ENCODE results near the gene CLMP.

Gene CLMP

DNA sequence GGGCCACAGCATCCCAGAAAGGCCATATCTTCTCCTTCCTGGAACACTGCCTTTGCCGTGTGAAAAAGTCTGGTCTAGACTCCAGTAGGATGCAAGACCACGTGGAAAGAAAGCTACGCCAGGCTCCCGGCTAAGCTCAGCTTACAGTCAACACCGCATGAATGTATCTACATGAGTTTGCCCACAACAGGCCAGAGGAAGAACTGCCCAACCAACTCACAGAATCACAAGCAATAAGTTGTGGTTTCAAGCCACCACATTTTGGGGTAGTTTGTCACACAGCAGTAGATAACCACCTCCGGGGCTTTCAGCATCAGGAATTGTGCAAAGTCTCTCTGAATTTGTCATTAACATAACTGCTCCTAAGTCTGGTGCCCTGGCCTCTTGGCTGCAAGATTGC is 160.5 kb downstream of the CLMP start:
- no peak overlapping the region for H3K4me3 Mint-ChIP-seq
- H3K9me3 Mint-ChIP-seq = no peaks in the 10 kb centered on the region
- H3K4me1 Mint-ChIP-seq = no peaks in the 10 kb centered on the region
- H3K36me3 Mint-ChIP-seq = no peaks in the 10 kb centered on the region
- DNase-seq (ENCODE audit: low spot score in 2 of 2) (no peak), ATAC-seq (ENCODE audit: low read depth) (no peak)
- peaks cover 2% of the 10 kb centered on the region for H3K27me3 Mint-ChIP-seq
- H3K27ac Mint-ChIP-seq = no peak overlapping the region

DNA sequence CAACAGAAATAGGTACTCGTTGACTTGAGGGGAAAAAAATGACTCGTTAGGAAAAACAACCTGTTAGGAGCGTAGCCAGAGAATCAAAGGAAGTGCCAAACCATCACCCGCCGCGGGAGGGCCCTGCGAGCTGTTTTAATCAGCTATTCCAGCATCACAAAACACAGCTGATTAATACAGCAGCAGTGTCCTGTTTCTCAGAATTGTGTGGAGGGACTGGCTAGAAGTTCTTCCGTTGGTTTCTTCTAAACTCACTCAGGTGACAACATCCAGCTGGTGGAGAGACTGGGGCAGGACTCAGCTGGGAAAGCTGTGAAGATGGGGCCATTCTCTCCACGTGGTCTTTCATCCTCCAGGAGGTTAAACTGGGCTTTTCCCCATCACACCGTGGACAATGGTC is 161.2 kb downstream of the CLMP start:
- no peak for ATAC-seq (ENCODE audit: low read depth)
- Mint-ChIP-seq H3K4me1 (no peaks in the 10 kb centered on the region), H3K36me3 (no peaks in the 10 kb centered on the region), H3K9me3 (no peaks in the 10 kb centered on the region), H3K4me3 (no peak overlapping the region), H3K27me3 (peaks cover 2% of the 10 kb centered on the region), H3K27ac (no peak overlapping the region)
- DNase-seq (ENCODE audit: low spot score in 2 of 2) = no peak

DNA sequence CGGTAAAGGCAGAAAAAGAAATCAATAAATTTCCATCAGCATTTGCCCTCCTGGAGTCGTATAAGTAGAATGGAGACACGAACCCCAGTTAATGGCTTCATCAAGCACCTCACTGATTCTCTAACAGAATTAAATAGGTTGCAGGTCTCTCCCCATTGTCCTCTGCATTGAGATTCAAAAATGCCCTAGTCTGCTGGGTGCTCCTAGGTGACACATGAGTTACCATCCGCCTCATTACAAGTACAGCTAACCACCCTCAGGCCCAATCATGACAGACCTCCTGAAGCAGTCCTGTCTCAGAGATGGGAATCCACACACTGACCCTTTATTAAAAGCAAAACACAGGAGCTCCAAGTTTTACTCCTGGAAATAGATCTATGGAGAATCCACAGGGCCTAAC is 164.5 kb downstream of the CLMP start:
- Mint-ChIP-seq H3K27me3 (no peaks in the 10 kb centered on the region), H3K4me1 (no peaks in the 10 kb centered on the region)
- ATAC-seq (ENCODE audit: low read depth) = no peak

DNA sequence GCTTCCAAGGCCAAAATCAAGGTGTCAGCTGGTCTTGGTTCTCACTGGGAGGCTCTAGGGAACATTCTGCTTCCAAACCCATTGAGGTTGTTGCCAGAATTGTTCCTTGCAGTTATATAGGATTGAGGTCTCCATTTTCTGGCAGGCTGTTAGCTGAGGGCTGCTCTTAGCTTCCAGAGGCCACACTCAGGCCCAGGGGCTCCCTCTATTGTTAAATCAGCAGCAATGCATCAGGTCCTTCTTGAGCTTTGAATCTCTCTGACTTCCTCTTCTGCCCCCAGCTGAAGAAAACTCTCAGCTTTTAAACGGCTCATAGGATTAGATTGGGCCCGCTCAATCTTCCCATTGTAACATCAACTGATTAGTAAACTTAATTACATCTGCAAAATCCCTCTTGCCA is 174.1 kb downstream of the CLMP start:
- no peak overlapping the region for H3K4me3 Mint-ChIP-seq
- H3K27me3 Mint-ChIP-seq = peaks cover 5% of the 10 kb centered on the region
- DNase-seq (ENCODE audit: low spot score in 2 of 2) = peak; percentile 15 to 44
- ATAC-seq (ENCODE audit: low read depth) = peak; percentile 85
- H3K9me3 Mint-ChIP-seq = no peaks in the 10 kb centered on the region
- H3K27ac Mint-ChIP-seq = no peak overlapping the region
- no peaks in the 10 kb centered on the region for H3K36me3 Mint-ChIP-seq
- peaks cover 6% of the 10 kb centered on the region for H3K4me1 Mint-ChIP-seq

More for the DNA sequence above, 164.5 kb downstream of the CLMP start:
- no peaks in the 10 kb centered on the region for H3K9me3 Mint-ChIP-seq
- no peak for DNase-seq (ENCODE audit: low spot score in 2 of 2)
- H3K4me3 Mint-ChIP-seq = no peak overlapping the region
- no peak overlapping the region for H3K27ac Mint-ChIP-seq
- no peaks in the 10 kb centered on the region for H3K36me3 Mint-ChIP-seq
